Lower leg skin (tissue), 3 donors: ENCODE results near the gene IPO13.

ENCODE experiments used
- CTCF ChIP-seq, 3 donors: fragments of 450-650 bp; IDR thresholded peaks; one replicate each; pipeline ENCODE4 v1.5.1; 2016; ENCODE audit warnings: antibody characterized with exemption in 3 of 3, mild to moderate bottlenecking in 3 of 3, moderate library complexity in 2 of 3
- POLR2A ChIP-seq, 2 donors: fragments of 450-650 bp; IDR thresholded peaks; one replicate each; pipeline ENCODE4 v1.6.1; 2016 to 2017; ENCODE audit warnings: antibody characterized with exemption in 2 of 2, mild to moderate bottlenecking in 1 of 2, moderate library complexity in 1 of 2

DNA sequence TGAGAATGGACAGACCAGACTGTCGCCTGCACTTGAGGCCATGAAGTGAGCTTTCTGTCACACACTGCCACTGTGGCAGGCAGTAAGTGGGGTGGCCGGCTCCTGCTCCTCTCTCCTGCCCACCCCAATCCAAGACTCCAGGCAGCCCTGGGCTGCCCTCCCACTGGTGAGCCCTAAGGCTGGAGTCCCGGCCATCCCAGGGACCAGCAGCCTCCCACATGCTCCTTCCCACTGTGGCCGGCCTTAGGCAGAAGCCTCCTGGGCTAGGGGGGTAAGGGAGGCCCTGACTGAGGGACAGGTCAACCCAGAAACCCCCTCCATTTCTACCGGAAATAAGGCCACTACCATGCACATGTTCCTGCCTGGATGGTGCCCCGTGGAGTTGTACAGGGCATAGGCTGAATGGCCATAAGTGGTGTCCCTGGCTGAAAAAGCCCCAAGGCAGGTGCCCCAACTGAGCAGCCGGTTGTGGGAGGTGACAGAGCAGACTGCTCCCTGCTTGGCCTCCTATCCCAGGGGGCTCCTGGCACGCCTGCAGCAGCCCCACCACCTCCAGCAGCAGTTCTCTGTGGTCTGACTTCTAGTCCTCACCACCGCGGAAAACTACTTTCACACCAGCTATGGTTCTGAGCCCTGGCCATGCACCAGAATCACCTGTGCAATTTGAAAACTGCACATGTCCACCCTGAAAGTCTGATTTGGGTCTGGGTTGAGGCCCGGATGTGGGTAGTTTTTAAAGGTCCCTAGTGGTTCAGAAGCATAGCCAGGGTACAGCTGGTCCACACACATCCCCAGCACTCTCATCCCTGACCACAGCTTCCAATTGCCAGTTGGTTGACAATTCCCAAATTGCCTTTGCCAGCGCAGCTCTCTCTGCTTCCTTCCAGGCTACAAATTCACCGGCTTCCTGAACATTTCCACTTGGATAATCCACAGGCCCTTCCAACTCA, 14.8 kb upstream of the IPO13 start:
- TF ChIP-seq POLR2A (IDR thresholded peaks at IDR 0.05) (no peak), CTCF (IDR thresholded peaks at IDR 0.05) (no peak)
